GM12878 (cell line): ENCODE measurements around the gene C1QTNF9B.

ENCODE experiments used
- ETV6 ChIP-seq, 2 experiments: fragments of 450-650 bp in 1 of 2; IDR thresholded peaks in 1 of 2; conservative IDR thresholded peaks in 1 of 2; 2 replicates each; pipeline ENCODE4 v1.6.1; 2014; ENCODE audit warnings: antibody characterized with exemption in 1 of 2, borderline replicate concordance in 1 of 2, low read depth in 1 of 2, mild to moderate bottlenecking in 1 of 2, moderate library complexity in 1 of 2
- HCFC1 ChIP-seq: fragments of 150-350 bp; IDR thresholded peaks from 2 replicates; pipeline ENCODE4 v1.6.1; 2014; ENCODE audit warnings: low read length
- HDGF ChIP-seq: fragments of 450-650 bp; IDR thresholded peaks from 2 replicates; pipeline ENCODE4 v1.6.1; 2016; ENCODE audit warnings: antibody characterized with exemption
- JUND ChIP-seq: IDR thresholded peaks from 2 replicates; pipeline ENCODE4 v1.6.1; 2012; ENCODE audit warnings: low read depth, mild to moderate bottlenecking, low read length, improper control_type of control experiment, moderate library complexity
- MEF2A ChIP-seq: IDR thresholded peaks from 2 replicates; pipeline ENCODE4 v1.6.1; 2011; ENCODE audit warnings: low read depth, mild to moderate bottlenecking, low read length, moderate library complexity; ENCODE audit not compliant: insufficient read depth
- POLR2A ChIP-seq: IDR thresholded peaks from 2 replicates; pipeline ENCODE4 v1.6.1; 2011; ENCODE audit warnings: low read depth, mild to moderate bottlenecking, low read length
- REST ChIP-seq: IDR thresholded peaks from 2 replicates; pipeline ENCODE4 v1.6.1; 2012; ENCODE audit warnings: mild to moderate bottlenecking, low read depth, low read length
- RFX5 ChIP-seq: IDR thresholded peaks from 2 replicates; pipeline ENCODE4 v1.6.1; 2011; ENCODE audit warnings: low read depth, low read length, improper control_type of control experiment
- USF1 ChIP-seq: IDR thresholded peaks from 2 replicates; pipeline ENCODE4 v1.6.1; 2011; ENCODE audit warnings: borderline replicate concordance, low read depth, mild to moderate bottlenecking, moderate library complexity, mixed read lengths, low read length; ENCODE audit not compliant: insufficient read depth; ENCODE audit errors: extremely low read length
- ZSCAN29 ChIP-seq: fragments of 450-650 bp; IDR thresholded peaks from 2 replicates; pipeline ENCODE4 v1.6.1; 2017; ENCODE audit warnings: mild to moderate bottlenecking, moderate library complexity
- TF ChIP-seq, protein P1 (sequence below), 3 experiments: IDR thresholded peaks in 2 of 3; conservative IDR thresholded peaks in 1 of 3; 2 replicates each; pipeline ENCODE4 v1.5.1; 2011; ENCODE audit warnings: low read depth in 3 of 3, low read length in 3 of 3, mild to moderate bottlenecking in 3 of 3, control low read depth in 2 of 3, moderate library complexity in 2 of 3, inconsistent platforms in 1 of 3, mixed read lengths in 1 of 3; ENCODE audit not compliant: control insufficient read depth in 2 of 3, insufficient read depth in 1 of 3; ENCODE audit errors: extremely low read depth in 1 of 3
- TF ChIP-seq, protein P2 (sequence below): fragments of 450-650 bp; IDR thresholded peaks from 2 replicates; pipeline ENCODE4 v1.6.1; 2016; ENCODE audit warnings: mild to moderate bottlenecking

DNA sequence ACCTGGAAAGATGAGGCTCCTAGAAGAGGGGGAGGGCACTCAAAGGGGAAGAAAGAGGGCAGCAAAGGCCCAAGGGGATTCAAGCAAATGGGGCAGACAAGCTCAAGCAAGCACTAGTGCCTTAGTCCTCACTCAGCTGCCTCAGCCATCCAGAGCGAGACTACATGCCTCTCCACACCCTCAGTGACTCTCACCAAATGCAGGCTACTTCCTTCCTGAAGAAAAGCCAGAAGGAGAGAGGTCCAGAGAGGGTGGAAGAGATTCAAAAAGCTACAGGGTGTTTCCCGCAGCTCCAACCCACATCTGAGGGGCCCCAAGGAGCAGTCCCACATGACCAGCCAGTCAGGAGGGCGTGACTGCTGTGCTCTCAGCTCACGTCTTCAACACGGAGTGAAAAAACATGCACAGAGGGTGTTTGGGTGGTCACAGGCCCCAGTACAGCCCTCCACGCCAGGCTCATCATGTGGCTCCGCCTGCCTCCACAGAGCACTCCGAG is 48.6 kb downstream of the C1QTNF9B start:
- TF ChIP-seq, protein P1, sequence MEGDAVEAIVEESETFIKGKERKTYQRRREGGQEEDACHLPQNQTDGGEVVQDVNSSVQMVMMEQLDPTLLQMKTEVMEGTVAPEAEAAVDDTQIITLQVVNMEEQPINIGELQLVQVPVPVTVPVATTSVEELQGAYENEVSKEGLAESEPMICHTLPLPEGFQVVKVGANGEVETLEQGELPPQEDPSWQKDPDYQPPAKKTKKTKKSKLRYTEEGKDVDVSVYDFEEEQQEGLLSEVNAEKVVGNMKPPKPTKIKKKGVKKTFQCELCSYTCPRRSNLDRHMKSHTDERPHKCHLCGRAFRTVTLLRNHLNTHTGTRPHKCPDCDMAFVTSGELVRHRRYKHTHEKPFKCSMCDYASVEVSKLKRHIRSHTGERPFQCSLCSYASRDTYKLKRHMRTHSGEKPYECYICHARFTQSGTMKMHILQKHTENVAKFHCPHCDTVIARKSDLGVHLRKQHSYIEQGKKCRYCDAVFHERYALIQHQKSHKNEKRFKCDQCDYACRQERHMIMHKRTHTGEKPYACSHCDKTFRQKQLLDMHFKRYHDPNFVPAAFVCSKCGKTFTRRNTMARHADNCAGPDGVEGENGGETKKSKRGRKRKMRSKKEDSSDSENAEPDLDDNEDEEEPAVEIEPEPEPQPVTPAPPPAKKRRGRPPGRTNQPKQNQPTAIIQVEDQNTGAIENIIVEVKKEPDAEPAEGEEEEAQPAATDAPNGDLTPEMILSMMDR (IDR thresholded peaks at IDR 0.05 in 2 of 3, conservative IDR thresholded peaks at IDR 0.05 in 1 of 3; ENCODE audit: control insufficient read depth in 2 of 3, extremely low read depth in 1 of 3, insufficient read depth in 1 of 3, low read depth in 3 of 3, low read length in 3 of 3): no peak
- no peak for TF ChIP-seq POLR2A
- TF ChIP-seq MEF2A: no peak
- TF ChIP-seq, protein P2, sequence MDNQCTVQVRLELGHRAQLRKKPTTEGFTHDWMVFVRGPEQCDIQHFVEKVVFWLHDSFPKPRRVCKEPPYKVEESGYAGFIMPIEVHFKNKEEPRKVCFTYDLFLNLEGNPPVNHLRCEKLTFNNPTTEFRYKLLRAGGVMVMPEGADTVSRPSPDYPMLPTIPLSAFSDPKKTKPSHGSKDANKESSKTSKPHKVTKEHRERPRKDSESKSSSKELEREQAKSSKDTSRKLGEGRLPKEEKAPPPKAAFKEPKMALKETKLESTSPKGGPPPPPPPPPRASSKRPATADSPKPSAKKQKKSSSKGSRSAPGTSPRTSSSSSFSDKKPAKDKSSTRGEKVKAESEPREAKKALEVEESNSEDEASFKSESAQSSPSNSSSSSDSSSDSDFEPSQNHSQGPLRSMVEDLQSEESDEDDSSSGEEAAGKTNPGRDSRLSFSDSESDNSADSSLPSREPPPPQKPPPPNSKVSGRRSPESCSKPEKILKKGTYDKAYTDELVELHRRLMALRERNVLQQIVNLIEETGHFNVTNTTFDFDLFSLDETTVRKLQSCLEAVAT: no peak
- no peak for TF ChIP-seq HCFC1
- no peak for TF ChIP-seq RFX5
- no peak for TF ChIP-seq REST
- TF ChIP-seq USF1: peak; percentile 32
- TF ChIP-seq HDGF: no peak
- TF ChIP-seq ZSCAN29: no peak
- no peak for TF ChIP-seq JUND
- no peak for TF ChIP-seq ETV6 (conservative IDR thresholded peaks at IDR 0.05 in 1 of 2, IDR thresholded peaks at IDR 0.05 in 1 of 2; ENCODE audit: borderline replicate concordance in 1 of 2, low read depth in 1 of 2)
